SU-DHL-6 (cell line): ENCODE measurements around the gene MRPL33.

Experiments used
- CTCF ChIP-seq: fragments of 200-600 bp; sonication (generic); IDR thresholded peaks from one replicate; pipeline ENCODE4 v1.5.1; 2017; ENCODE audit warnings: antibody characterized with exemption, mild to moderate bottlenecking, low read length, moderate library complexity; ENCODE audit not compliant: insufficient read depth, poor library complexity, severe bottlenecking
- EZH2phosphoT487 ChIP-seq: fragments of 200-600 bp; sonication (generic), shearing (Covaris generic); conservative IDR thresholded peaks from 2 replicates; pipeline ENCODE4 v1.6.1; 2018; ENCODE audit warnings: mild to moderate bottlenecking, antibody characterized with exemption, low read length, moderate library complexity, mixed read lengths

GRCh38 chr2:27809761-27810241 is 38.3 kb downstream of the MRPL33 start:
- TF ChIP-seq CTCF, result no peak
- TF ChIP-seq EZH2phosphoT487, result no peak
